ENCODE results near the gene TLK1. TPM values are rescaled to one million over a fixed set of nuclear protein-coding genes. Genes with fewer than 3 reads are reported as not detected.
A peak's percentile ranks its signal among the peaks of the same experiment; 100 is the strongest.

TLK1 gene
- total RNA-seq, 1 experiment from 2014 or later: 10.1 TPM

DNA sequence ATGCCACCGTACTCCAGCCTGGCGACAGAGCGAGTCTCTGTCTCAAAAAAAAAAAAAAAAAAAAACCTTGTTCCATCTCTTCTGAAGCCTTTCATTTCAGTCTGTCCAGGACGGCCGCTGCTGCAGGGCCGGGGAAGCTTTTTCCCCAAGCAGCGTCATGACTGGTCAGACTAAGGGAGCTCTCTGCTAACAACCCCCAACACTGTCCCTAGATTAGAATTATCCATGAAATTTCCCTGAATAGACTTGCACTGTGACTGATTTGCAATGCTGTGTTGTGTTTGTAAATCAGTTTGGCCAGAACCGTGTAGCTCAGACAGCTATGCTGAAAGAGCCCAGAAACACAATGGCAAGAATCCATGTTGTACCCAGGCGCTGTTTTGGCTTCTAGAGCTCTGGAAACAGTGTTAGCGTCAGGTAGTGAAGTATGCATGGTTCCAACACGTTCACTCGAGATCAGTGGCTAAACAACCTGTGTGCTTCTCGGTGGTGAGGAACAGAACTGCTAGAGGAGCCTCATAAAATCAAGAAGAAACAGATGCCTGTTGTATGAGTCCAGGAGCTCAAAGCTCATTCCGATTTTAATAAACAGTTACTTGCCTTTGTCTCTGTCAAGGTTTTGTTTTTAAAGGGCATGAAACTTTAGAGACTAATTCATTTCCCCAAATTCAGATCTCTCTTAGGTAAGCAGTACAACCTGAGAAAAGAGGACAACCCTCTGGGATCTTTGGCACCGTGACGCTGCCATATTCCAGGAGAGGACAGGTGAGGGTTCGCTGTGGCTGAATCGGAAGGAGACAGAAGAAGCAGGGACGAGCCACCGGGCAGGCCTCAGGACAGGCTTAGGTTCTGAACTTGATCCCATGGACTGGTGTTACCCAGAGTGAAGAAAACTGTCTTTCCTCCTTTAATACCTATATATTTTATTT lies 188.1 kb downstream of the TLK1 start:
- ChIA-PET POLR2A (ENCODE audit: unreplicated experiment) (no interaction called here), CTCF (interaction anchor here (0.6 to 1.5 kb wide), 5 partner anchors 44 to 475 kb away, joined by 3 to 5 read pairs (median 3); partner anchors contain the start of gene GORASP2)
- Histone ChIP-seq H3F3A (ENCODE audit: low read length, unreplicated experiment) (no peaks in the 10 kb centered on the region), H3K9me3 (ENCODE audit: low read length) (no peaks in the 10 kb centered on the region), H3K36me3 (ENCODE audit: low read depth, low read length) (peaks cover 5% of the 10 kb centered on the region; the same call in 1 of the 2 replicates), H3K27me3 (ENCODE audit: low read length) (no peaks in the 10 kb centered on the region), H3K9me2 (replicated peaks; ENCODE audit: low read length) (no peaks in the 10 kb centered on the region), H3K4me2 (ENCODE audit: low read length) (peak overlapping the region; percentile 97), H4K20me1 (ENCODE audit: low read length) (no peaks in the 10 kb centered on the region), H3K27ac (ENCODE audit: low read length) (no peak overlapping the region), H3K79me2 (ENCODE audit: low read length) (no peaks in the 10 kb centered on the region), H3K4me3 (ENCODE audit: low read length) (peak overlapping the region; percentile 89), H3K4me1 (ENCODE audit: insufficient read depth, low read length) (peaks cover 12% of the 10 kb centered on the region), H3K9ac (ENCODE audit: low read length) (peak overlapping the region; percentile 91), H2AFZ (ENCODE audit: low read length) (peak overlapping the region; percentile 100)
- ATAC-seq (peak; percentile 17), DNase-seq (peak; percentile 18)
- intact Hi-C loops (cut with micrococcal nuclease): loop anchor here (1.0 to 5.0 kb wide), 5 partner anchors 114 to 475 kb away; partner anchors contain the start of genes DCAF17 and METTL8
- BruUV-seq (replicated peaks): TSS peak; percentile 55
- TF ChIP-seq, protein P1, sequence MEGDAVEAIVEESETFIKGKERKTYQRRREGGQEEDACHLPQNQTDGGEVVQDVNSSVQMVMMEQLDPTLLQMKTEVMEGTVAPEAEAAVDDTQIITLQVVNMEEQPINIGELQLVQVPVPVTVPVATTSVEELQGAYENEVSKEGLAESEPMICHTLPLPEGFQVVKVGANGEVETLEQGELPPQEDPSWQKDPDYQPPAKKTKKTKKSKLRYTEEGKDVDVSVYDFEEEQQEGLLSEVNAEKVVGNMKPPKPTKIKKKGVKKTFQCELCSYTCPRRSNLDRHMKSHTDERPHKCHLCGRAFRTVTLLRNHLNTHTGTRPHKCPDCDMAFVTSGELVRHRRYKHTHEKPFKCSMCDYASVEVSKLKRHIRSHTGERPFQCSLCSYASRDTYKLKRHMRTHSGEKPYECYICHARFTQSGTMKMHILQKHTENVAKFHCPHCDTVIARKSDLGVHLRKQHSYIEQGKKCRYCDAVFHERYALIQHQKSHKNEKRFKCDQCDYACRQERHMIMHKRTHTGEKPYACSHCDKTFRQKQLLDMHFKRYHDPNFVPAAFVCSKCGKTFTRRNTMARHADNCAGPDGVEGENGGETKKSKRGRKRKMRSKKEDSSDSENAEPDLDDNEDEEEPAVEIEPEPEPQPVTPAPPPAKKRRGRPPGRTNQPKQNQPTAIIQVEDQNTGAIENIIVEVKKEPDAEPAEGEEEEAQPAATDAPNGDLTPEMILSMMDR (conservative IDR thresholded peaks at IDR 0.05; ENCODE audit: low read depth, low read length): no peak
- TF ChIP-seq EZH2phosphoT487 (IDR thresholded peaks at IDR 0.05; ENCODE audit: borderline replicate concordance, low read length) (no peak), EZH2 (IDR thresholded peaks at IDR 0.05; ENCODE audit: low read length, unreplicated experiment) (no peak)

DNA sequence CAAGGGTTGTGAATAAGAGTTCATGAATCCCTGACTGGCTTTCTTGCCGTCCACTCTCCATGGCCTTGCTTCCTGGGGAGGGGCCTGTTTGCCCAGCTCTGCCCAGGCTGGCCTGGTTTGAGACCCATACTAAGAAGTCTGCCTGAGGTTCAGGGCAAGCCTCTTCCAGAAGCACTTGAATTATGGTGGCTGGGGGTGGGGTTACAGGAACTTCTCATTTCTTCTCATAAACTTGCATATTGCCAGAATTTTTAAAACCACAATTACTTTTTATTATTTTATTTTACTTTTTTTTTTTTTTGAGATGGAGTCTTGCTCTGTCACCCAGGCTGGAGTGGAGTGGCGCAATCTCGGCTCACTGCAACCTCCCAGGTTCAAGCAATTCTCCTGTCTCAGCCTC lies 189.6 kb downstream of the TLK1 start:
- ATAC-seq: no peak
- TF ChIP-seq EZH2phosphoT487 (IDR thresholded peaks at IDR 0.05; ENCODE audit: borderline replicate concordance, low read length): no peak
- TF ChIP-seq EZH2 (IDR thresholded peaks at IDR 0.05; ENCODE audit: low read length, unreplicated experiment): no peak
- TF ChIP-seq, protein P1 (conservative IDR thresholded peaks at IDR 0.05; ENCODE audit: low read depth, low read length): no peak
- Histone ChIP-seq H3K4me3 (ENCODE audit: low read length) (no peak overlapping the region), H3K27ac (ENCODE audit: low read length) (no peak overlapping the region), H3F3A (ENCODE audit: low read length, unreplicated experiment) (no peaks in the 10 kb centered on the region), H3K4me1 (ENCODE audit: insufficient read depth, low read length) (peaks cover 12% of the 10 kb centered on the region), H2AFZ (ENCODE audit: low read length) (no peak overlapping the region), H3K9me2 (replicated peaks; ENCODE audit: low read length) (no peaks in the 10 kb centered on the region), H3K9ac (ENCODE audit: low read length) (no peak overlapping the region), H3K27me3 (ENCODE audit: low read length) (no peaks in the 10 kb centered on the region), H3K9me3 (ENCODE audit: low read length) (no peaks in the 10 kb centered on the region), H3K4me2 (ENCODE audit: low read length) (no peak overlapping the region), H3K36me3 (ENCODE audit: low read depth, low read length) (peaks cover 19% of the 10 kb centered on the region), H4K20me1 (ENCODE audit: low read length) (no peaks in the 10 kb centered on the region), H3K79me2 (ENCODE audit: low read length) (no peaks in the 10 kb centered on the region)
- POLR2A ChIA-PET (ENCODE audit: unreplicated experiment): no interaction called here
- no peak for DNase-seq
- intact Hi-C loops (cut with micrococcal nuclease): loop anchor here (1.0 to 5.0 kb wide), 2 partner anchors 376 to 461 kb away; partner anchors contain the start of genes DCAF17 and METTL8
- BruUV-seq (replicated peaks): no TSS peak
- CTCF ChIA-PET: no interaction called here
